HG02852 (cell line): ENCODE results near the gene ENDOV.

Experiments used
- ATAC-seq: cut with Tn5 transposase; IDR thresholded peaks from one replicate; pipeline ENCODE4 v1.9.1; 2021; ENCODE audit warnings: mild to moderate bottlenecking, moderate library complexity; ENCODE audit not compliant: unreplicated experiment

The ENDOV gene

DNA sequence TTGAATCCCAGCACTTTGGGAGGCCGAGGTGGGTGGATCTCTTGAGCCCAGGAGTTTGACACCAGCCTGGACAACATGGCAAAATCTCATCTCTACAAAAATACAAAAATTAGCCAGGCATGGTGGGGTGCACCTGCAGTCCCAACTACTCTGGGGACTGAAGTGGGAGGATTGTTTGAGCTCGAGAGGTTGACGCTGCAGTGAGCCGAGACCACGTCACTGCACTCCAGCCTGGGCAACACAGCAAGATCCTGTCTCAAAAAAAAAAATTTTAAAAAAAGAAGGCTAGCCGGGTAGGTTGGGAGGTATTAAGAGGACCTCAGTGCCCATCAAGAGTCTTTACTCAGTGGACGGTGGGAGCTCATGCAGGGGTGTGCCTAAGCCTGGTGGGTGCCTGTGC is 65.3 kb downstream of the ENDOV start:
- no peak for ATAC-seq

- no peak for ATAC-seq
These were observed 66.5 kb downstream of the ENDOV start for GRCh38 chr17:80481284-80482057.

GRCh38 chr17:80482058-80482318 is 67.0 kb downstream of the ENDOV start:
- ATAC-seq, result no peak

DNA sequence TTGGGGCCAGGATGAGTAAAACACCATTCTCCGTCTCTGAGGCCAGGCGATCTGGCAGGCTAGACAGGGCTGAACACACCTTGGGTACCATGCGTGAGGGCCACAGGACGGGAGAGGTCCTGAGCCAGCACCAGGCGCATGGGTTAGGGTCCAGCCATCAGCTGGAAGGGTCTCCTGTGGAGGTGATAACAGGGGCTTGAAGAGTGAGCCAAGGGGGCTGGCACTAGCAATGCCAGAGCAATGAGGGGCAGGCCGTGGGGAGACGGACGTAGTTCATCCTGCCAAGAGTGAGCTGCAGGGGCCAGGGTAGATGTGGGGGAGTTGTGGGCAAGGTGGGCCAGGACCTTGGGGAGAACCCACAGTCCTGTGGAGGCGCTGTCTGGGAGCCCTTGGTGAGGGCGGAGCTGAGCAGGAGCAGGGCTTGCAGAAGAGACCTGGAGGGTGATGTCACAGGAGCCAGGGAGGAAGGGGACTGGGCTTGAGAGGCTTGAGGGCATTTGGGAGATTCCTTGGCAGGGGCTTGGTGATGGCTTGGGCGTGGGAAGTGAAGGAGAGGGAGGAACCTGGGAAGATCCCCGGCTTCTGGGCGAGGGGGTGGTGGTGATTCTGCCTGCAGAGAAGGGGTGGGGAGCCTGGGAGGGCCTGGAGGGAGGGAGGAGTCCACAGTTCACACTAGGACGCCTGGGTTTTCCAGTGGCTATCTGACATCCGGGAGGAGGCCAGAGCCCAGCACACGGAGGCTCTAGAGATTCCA is 67.8 kb downstream of the ENDOV start:
- no peak for ATAC-seq

DNA sequence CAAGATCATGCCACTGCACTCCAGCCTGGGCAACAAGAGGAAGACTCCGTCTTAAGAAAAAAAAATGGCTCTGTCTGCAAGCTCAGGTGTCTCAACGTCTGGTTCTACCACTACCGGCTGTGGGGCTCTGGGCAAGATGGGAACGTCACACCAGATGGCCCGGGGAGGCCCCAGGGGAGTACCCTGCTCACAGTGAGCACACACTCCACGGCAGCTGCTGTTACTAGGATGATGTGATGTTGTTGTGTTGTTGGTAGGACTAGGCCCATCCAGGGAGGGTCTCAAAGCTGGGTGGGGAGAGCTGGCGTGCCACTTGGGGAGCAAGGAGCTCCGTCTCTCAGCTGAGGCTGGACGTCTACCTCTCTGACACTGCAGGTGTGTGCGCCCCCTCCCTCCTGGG is 70.9 kb downstream of the ENDOV start:
- ATAC-seq, result no peak

DNA sequence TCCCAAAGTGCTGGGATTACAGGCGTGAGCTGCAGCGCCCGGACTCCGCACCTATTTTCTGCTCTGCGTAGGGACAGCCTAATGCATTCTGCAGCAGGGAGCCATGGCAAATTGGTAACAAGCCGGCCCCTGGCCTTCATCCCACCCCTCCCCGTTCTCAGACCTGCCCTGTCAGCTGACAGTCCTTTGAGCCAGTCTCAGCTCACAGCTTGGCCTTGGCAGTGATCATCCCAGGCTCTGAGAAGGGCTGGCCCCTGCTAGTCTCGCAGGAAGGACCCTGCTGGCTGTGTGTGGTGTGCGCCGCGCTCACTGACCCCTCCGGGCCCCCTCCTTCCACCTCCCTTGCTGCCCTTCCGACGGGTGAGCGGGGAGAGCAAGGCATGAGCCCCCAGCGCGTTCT is 71.7 kb downstream of the ENDOV start:
- ATAC-seq, result no peak

DNA sequence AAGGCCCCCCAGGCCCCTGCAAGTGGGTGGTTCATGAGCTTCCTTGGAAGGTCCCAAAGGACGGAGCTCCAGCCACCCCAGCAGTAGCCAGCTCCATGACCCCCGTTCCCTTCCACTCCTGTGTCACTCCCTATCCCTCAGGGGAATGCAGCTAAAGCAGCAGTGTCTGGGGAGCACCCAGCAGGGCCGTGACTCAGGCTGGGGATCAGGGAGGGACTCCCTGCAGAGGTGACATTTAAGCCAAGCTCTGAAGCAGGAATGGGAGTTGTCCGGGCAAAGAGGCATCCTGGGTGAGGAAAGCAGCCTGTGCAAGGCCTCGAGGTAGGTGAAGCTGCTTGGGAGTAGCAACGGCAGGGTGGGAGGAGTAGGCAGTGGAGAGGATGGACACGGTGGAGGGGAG is 72.5 kb downstream of the ENDOV start:
- no peak for ATAC-seq
